IMR-90 (cell line): Measurements from ENCODE around the gene CPHXL2. TPM values are rescaled to one million over a fixed set of nuclear protein-coding genes. Genes with fewer than 3 reads are reported as not detected.
A peak's percentile ranks its signal among the peaks of the same experiment; 100 is the strongest.

Source experiments
- ATAC-seq: fragments of 200-7000 bp; cut with Tn5 transposase; 2 replicates; pipeline ENCODE4 v1.9.1; 2020; ENCODE audit warnings: low read depth, mild to moderate bottlenecking, moderate library complexity
- BruUV-seq: library from RNA; stranded (reverse); fragments of 400-500 nt; replicated peaks from 2 replicates; lab custom pipeline; 2021; lab: Mats Ljungman, UMichigan
- CTCF ChIA-PET: fragments of 300-600 bp; formaldehyde crosslinking; extraction: SDS; loops from one replicate; lab custom pipeline; 2021; ENCODE audit warnings: antibody characterized with exemption; lab: Yijun Ruan, JAX
- POLR2A ChIA-PET: fragments of 300-600 bp; sonication (Branson Sonifier 250); formaldehyde crosslinking; loops from one replicate; lab custom pipeline; 2022; ENCODE audit warnings: antibody characterized with exemption; ENCODE audit not compliant: unreplicated experiment; lab: Charles Lee
- DNase-seq: peaks from one replicate; pipeline ENCODE4 v3.0.0; 2013
- H2AFZ ChIP-seq: replicated peaks from 2 replicates; pipeline ENCODE3; 2013; ENCODE audit warnings: low read length, mild to moderate bottlenecking; ENCODE audit not compliant: poor library complexity
- H2AK5ac ChIP-seq: 2 replicates; pipeline ENCODE4 v1.6.1; 2013; ENCODE audit warnings: low read depth, low read length, inconsistent platforms
- H2AK9ac ChIP-seq: replicated peaks from 2 replicates; pipeline ENCODE3; 2013; ENCODE audit warnings: mild to moderate bottlenecking, low read depth, low read length, moderate library complexity; ENCODE audit not compliant: poor library complexity
- H2BK120ac ChIP-seq: 2 replicates; pipeline ENCODE4 v1.6.1; 2013; ENCODE audit warnings: low read depth, low read length, inconsistent platforms
- H2BK15ac ChIP-seq: 3 replicates; pipeline ENCODE4 v1.6.1; 2013; ENCODE audit warnings: low read depth, low read length, inconsistent platforms
- H2BK20ac ChIP-seq: 2 replicates; pipeline ENCODE4 v1.6.1; 2013; ENCODE audit warnings: low read depth, mild to moderate bottlenecking, inconsistent platforms, low read length, moderate library complexity
- H2BK5ac ChIP-seq: 2 replicates; pipeline ENCODE4 v1.6.1; 2013; ENCODE audit warnings: mild to moderate bottlenecking, low read depth, low read length, inconsistent platforms; ENCODE audit not compliant: poor library complexity, severe bottlenecking
- H3K14ac ChIP-seq: replicated peaks from 2 replicates; pipeline ENCODE4 v1.6.1; 2013; ENCODE audit warnings: low read depth, low read length, inconsistent platforms
- H3K18ac ChIP-seq: 2 replicates; pipeline ENCODE4 v1.6.1; 2013; ENCODE audit warnings: low read depth, low read length, control low read depth
- H3K23ac ChIP-seq: 2 replicates; pipeline ENCODE4 v1.6.1; 2013; ENCODE audit warnings: low read depth, low read length, inconsistent platforms
- H3K27ac ChIP-seq: 2 replicates; pipeline ENCODE4 v1.5.1; 2013; ENCODE audit warnings: mild to moderate bottlenecking, control low read depth, low read length; ENCODE audit not compliant: insufficient read depth
- H3K27me3 ChIP-seq: 2 replicates; pipeline ENCODE4 v1.6.1; 2013; ENCODE audit warnings: low read length; ENCODE audit not compliant: control insufficient read depth, insufficient read depth
- H3K36me3 ChIP-seq: 2 replicates; pipeline ENCODE4 v1.6.1; 2013; ENCODE audit warnings: low read length, mixed read lengths; ENCODE audit not compliant: control insufficient read depth, insufficient read depth
- H3K4ac ChIP-seq: 2 replicates; pipeline ENCODE4 v1.6.1; 2013; ENCODE audit warnings: low read depth, low read length, inconsistent platforms
- H3K4me1 ChIP-seq: 2 replicates; pipeline ENCODE4 v1.6.1; 2013; ENCODE audit warnings: low read length, mixed read lengths; ENCODE audit not compliant: control insufficient read depth, insufficient read depth
- H3K4me2 ChIP-seq: 2 replicates; pipeline ENCODE4 v1.6.1; 2013; ENCODE audit warnings: low read depth, mild to moderate bottlenecking, control low read depth, low read length, moderate library complexity
- H3K4me3 ChIP-seq: 2 replicates; pipeline ENCODE4 v1.5.1; 2013; ENCODE audit warnings: low read depth, mild to moderate bottlenecking, control low read depth, low read length, moderate library complexity; ENCODE audit not compliant: insufficient read depth
- H3K56ac ChIP-seq: 2 replicates; pipeline ENCODE4 v1.6.1; 2013; ENCODE audit warnings: low read length, inconsistent platforms; ENCODE audit not compliant: insufficient read depth; ENCODE audit errors: extremely low read depth
- H3K79me1 ChIP-seq, 2 experiments: 2 replicates each; pipeline ENCODE4 v1.6.1; 2013; ENCODE audit warnings: low read length in 2 of 2, inconsistent platforms in 1 of 2, low read depth in 1 of 2
- H3K9ac ChIP-seq: 2 replicates; pipeline ENCODE4 v1.6.1; 2013; ENCODE audit warnings: low read depth, low read length, control low read depth
- H3K9me1 ChIP-seq: 2 replicates; pipeline ENCODE4 v1.6.1; 2013; ENCODE audit warnings: low read length, inconsistent platforms; ENCODE audit not compliant: insufficient read depth
- H3K9me3 ChIP-seq: 2 replicates; pipeline ENCODE4 v1.6.1; 2013; ENCODE audit warnings: low read length; ENCODE audit not compliant: control insufficient read depth, insufficient read depth
- H4K20me1 ChIP-seq: 2 replicates; pipeline ENCODE4 v1.6.1; 2013; ENCODE audit warnings: low read length, inconsistent platforms; ENCODE audit not compliant: insufficient read depth
- H4K5ac ChIP-seq: 2 replicates; pipeline ENCODE4 v1.6.1; 2013; ENCODE audit warnings: mild to moderate bottlenecking, low read depth, low read length, control low read depth
- H4K8ac ChIP-seq, 2 experiments: 2 replicates each; pipeline ENCODE4 v1.6.1; 2013; ENCODE audit warnings: low read depth in 2 of 2, low read length in 2 of 2, control low read depth in 1 of 2, inconsistent platforms in 1 of 2
- H4K91ac ChIP-seq: 2 replicates; pipeline ENCODE4 v1.6.1; 2013; ENCODE audit warnings: low read depth, low read length, inconsistent platforms; ENCODE audit not compliant: insufficient read depth
- CEBPB ChIP-seq: IDR thresholded peaks from 2 replicates; pipeline ENCODE4 v1.6.1; 2012; ENCODE audit warnings: low read depth, low read length, improper control_type of control experiment
- CHD1 ChIP-seq: IDR thresholded peaks from 2 replicates; pipeline ENCODE4 v1.6.1; 2012; ENCODE audit warnings: low read depth, low read length, improper control_type of control experiment
- CTCF ChIP-seq: conservative IDR thresholded peaks from 2 replicates; pipeline ENCODE4 v1.5.1; 2012; ENCODE audit warnings: mild to moderate bottlenecking, low read depth, low read length, improper control_type of control experiment
- ELK1 ChIP-seq: fragments of 150-350 bp; IDR thresholded peaks from 2 replicates; pipeline ENCODE4 v1.6.1; 2016; ENCODE audit warnings: low read depth, mild to moderate bottlenecking, low read length, moderate library complexity, borderline replicate concordance
- FOS ChIP-seq: fragments of 150-350 bp; IDR thresholded peaks from 2 replicates; pipeline ENCODE4 v1.6.1; 2016; ENCODE audit warnings: low read depth, low read length
- MAFK ChIP-seq: IDR thresholded peaks from 2 replicates; pipeline ENCODE4 v1.6.1; 2012; ENCODE audit warnings: low read depth, low read length, improper control_type of control experiment
- MAZ ChIP-seq: IDR thresholded peaks from 2 replicates; pipeline ENCODE4 v1.6.1; 2012; ENCODE audit warnings: low read depth, mild to moderate bottlenecking, low read length, improper control_type of control experiment, moderate library complexity, borderline replicate concordance
- MXI1 ChIP-seq: IDR thresholded peaks from 2 replicates; pipeline ENCODE4 v1.6.1; 2012; ENCODE audit warnings: low read depth, mild to moderate bottlenecking, low read length, moderate library complexity, borderline replicate concordance
- NFE2L2 ChIP-seq: fragments of 150-350 bp; IDR thresholded peaks from 2 replicates; pipeline ENCODE4 v1.6.1; 2016; ENCODE audit warnings: low read depth, mild to moderate bottlenecking, low read length
- RAD21 ChIP-seq: IDR thresholded peaks from 2 replicates; pipeline ENCODE4 v1.6.1; 2012; ENCODE audit warnings: low read length, improper control_type of control experiment
- RCOR1 ChIP-seq: IDR thresholded peaks from 2 replicates; pipeline ENCODE4 v1.6.1; 2012; ENCODE audit warnings: mild to moderate bottlenecking, low read length, improper control_type of control experiment; ENCODE audit not compliant: insufficient replicate concordance
- SMC3 ChIP-seq: fragments of 150-350 bp; IDR thresholded peaks from 2 replicates; pipeline ENCODE4 v1.6.1; 2016; ENCODE audit warnings: low read depth, mild to moderate bottlenecking, antibody characterized with exemption, low read length, moderate library complexity
- USF2 ChIP-seq: fragments of 150-350 bp; IDR thresholded peaks from 2 replicates; pipeline ENCODE4 v1.6.1; 2017; ENCODE audit warnings: mild to moderate bottlenecking, antibody characterized with exemption, low read length, low read depth
- WGBS, 2 experiments: methylation state at CpG; one replicate each; pipeline versions ENCODE4 v1.1.5 to v1.1.7; 2013; ENCODE audit warnings: missing lambda C conversion rate in 2 of 2; ENCODE audit not compliant: insufficient read length in 1 of 2; ENCODE audit errors: extremely low coverage in 2 of 2; 5-methylcytosine and 5-hydroxymethylcytosine counted together
- dilution Hi-C: fragments of 300-500 bp; cut with HindIII; formaldehyde crosslinking; loops from one replicate; pipeline ENCODE4 v1.14.3; 2018; ENCODE audit warnings: low sequenced_read_pairs; ENCODE audit not compliant: unreplicated experiment
- in situ Hi-C: fragments of 300-500 bp; cut with MboI; formaldehyde crosslinking; loops from 3 replicates; pipeline ENCODE4 v1.14.3; 2019; ENCODE audit warnings: low sequenced_read_pairs, inconsistent platforms, mixed read lengths
- intact Hi-C: fragments of 100-400 bp; cut with micrococcal nuclease; formaldehyde crosslinking; loops from 2 replicates; pipeline ENCODE4 v1.10.0; 2022
- polyA plus RNA-seq, 3 experiments: library from polyadenylated mRNA; depleted of rRNA; stranded (reverse); fragments of >200 nt; gene quantifications; 2 replicates each; pipeline ENCODE4 v1.2.3, GENCODE V29; 2012; ENCODE audit warnings: low replicate concordance in 1 of 3
- total RNA-seq: library from RNA; depleted of rRNA; stranded (reverse); fragments of >200 nt; gene quantifications from 2 replicates; pipeline ENCODE4 v1.2.3, GENCODE V29; 2012

CPHXL2 gene
- total and polyA plus RNA-seq, 2 of the 4 experiments (the other 2 are of a cell fraction), result not detected

- ChIA-PET CTCF (interaction anchor here (1.5 kb wide), 1 partner anchor 10 kb away, joined by 3 read pairs; no protein-coding TSS in a partner anchor), POLR2A (no interaction called here)
- no peak for TF ChIP-seq MAZ
- no peak for TF ChIP-seq CTCF
- TF ChIP-seq MAFK, result no peak
- no peak for TF ChIP-seq MXI1
- TF ChIP-seq RCOR1, result no peak
- TF ChIP-seq FOS, result no peak
- no peak for TF ChIP-seq CEBPB
- TF ChIP-seq SMC3, result no peak
- no peak for TF ChIP-seq ELK1
- TF ChIP-seq NFE2L2, result no peak
- no peak for TF ChIP-seq CHD1
- no peak for TF ChIP-seq USF2
- no peak for TF ChIP-seq RAD21
- peaks cover 19 to 23% of the 10 kb centered on the region in 2 experiments for H3K79me1 ChIP-seq
- in situ Hi-C loops, result no loop called here
- no peak overlapping the region for H4K91ac ChIP-seq
- H3K9ac ChIP-seq, result no peak overlapping the region; the same call in 1 of the 2 replicates
- H3K9me1 ChIP-seq, result no peaks in the 10 kb centered on the region; the same call in 1 of the 2 replicates
- no peak overlapping the region for H3K4me2 ChIP-seq
- H3K56ac ChIP-seq, result no peak overlapping the region
- H4K20me1 ChIP-seq, result no peaks in the 10 kb centered on the region
- dilution Hi-C loops, result no loop called here
- H3K4ac ChIP-seq, result no peak overlapping the region
- no peaks in the 10 kb centered on the region for H3K27me3 ChIP-seq
- H2BK120ac ChIP-seq, result no peak overlapping the region
- peaks cover 5% of the 10 kb centered on the region for H3K4me1 ChIP-seq
- H3K14ac ChIP-seq, result no peak overlapping the region
- no peak overlapping the region for H2BK5ac ChIP-seq
- H2BK15ac ChIP-seq, result no peak overlapping the region
- no peak overlapping the region for H3K27ac ChIP-seq
- no peak for ATAC-seq
- H2AK5ac ChIP-seq, result no peak overlapping the region
- intact Hi-C loops, result loop anchor here (10.0 kb wide), 2 partner anchors 156 to 426 kb away; partner anchors contain the start of gene TMEM170A
- no TSS peak for BruUV-seq
- H2AFZ ChIP-seq, result peak overlapping the region; percentile 10
- H2AK9ac ChIP-seq, result no peak overlapping the region
- H3K23ac ChIP-seq, result no peak overlapping the region
- DNase-seq, result no peak
- no peak overlapping the region for H3K18ac ChIP-seq
- H3K9me3 ChIP-seq, result no peaks in the 10 kb centered on the region
- H4K5ac ChIP-seq, result no peak overlapping the region
- H3K36me3 ChIP-seq, result peaks cover 24% of the 10 kb centered on the region
- H2BK20ac ChIP-seq, result no peak overlapping the region
- WGBS, 2 experiments, result 100% methylated on average over 3 of the region's 20 CpGs; no CpG with 5 or more reads in 1 of the 2 experiments
- no peak overlapping the region for H4K8ac ChIP-seq
- H3K4me3 ChIP-seq, result no peak overlapping the region
Measured at GRCh38 chr16:75620326-75621169, 56.3 kb downstream of the CPHXL2 start.
